HCT116 (cell line): ENCODE results near the gene TSPAN14. TPM values are rescaled to one million over a fixed set of nuclear protein-coding genes. Genes with fewer than 3 reads are reported as not detected.
A peak's percentile ranks its signal among the peaks of the same experiment; 100 is the strongest.

Experiments used
- ATAC-seq: fragments of 200-7000 bp; cut with Tn5 transposase; 2 replicates; pipeline ENCODE4 v1.9.1; 2020; ENCODE audit warnings: mild to moderate bottlenecking, moderate library complexity
- BruUV-seq: library from RNA; stranded (reverse); fragments of 400-500 nt; replicated peaks from 2 replicates; lab custom pipeline; 2021; lab: Mats Ljungman, UMichigan
- CTCF ChIA-PET: fragments of 300-600 bp; sonication (Branson Sonifier 250); formaldehyde crosslinking; loops from one replicate; lab custom pipeline; 2021; ENCODE audit warnings: antibody characterized with exemption; lab: Charles Lee
- POLR2A ChIA-PET: fragments of 300-600, 350-600 bp; sonication (Branson Sonifier 250); formaldehyde crosslinking; loops from one replicate; lab custom pipeline; 2021; ENCODE audit warnings: antibody characterized with exemption; lab: Charles Lee
- RAD21 ChIA-PET, 2 experiments: fragments of 300-600 bp; sonication (Branson Sonifier 250); formaldehyde crosslinking; loops; one replicate each; lab custom pipeline; 2023; ENCODE audit warnings: low total read pairs in 2 of 2; ENCODE audit not compliant: uncharacterized antibody in 2 of 2, unreplicated experiment in 2 of 2, low non-redundant PET in 1 of 2; lab: Charles Lee
- DNase-seq: peaks from one replicate; pipeline ENCODE4 v3.0.0-alpha.2; 2010; ENCODE audit warnings: low read depth, low spot score
- H2AFZ ChIP-seq: fragments of 200-600 bp; shearing (Covaris generic), sonication (generic); 2 replicates; pipeline ENCODE4 v1.6.1; 2017; ENCODE audit warnings: low read depth, mixed run types, mixed read lengths, antibody characterized with exemption, low read length; ENCODE audit not compliant: poor library complexity, severe bottlenecking
- H3K27ac ChIP-seq: 2 replicates; pipeline ENCODE4 v1.5.1; 2012; ENCODE audit warnings: low read depth, low read length
- H3K27me3 ChIP-seq: fragments of 200-600 bp; sonication (generic); 2 replicates; pipeline ENCODE4 v1.6.1; 2016; ENCODE audit warnings: mixed run types, low read length, mixed read lengths; ENCODE audit not compliant: insufficient read depth
- H3K36me3 ChIP-seq, 2 experiments: fragments of 200-500 bp in 1 of 2; fragments of 200-600 bp in 1 of 2; sonication (Bioruptor generic) in 1 of 2; sonication (generic) in 1 of 2; 2 replicates each; pipeline versions ENCODE4 v1.5.1 to v1.6.1; 2014 to 2016; ENCODE audit warnings: low read length in 2 of 2, inconsistent platforms in 1 of 2, mixed read lengths in 1 of 2, mixed run types in 1 of 2; ENCODE audit not compliant: insufficient read depth in 2 of 2, control insufficient read depth in 1 of 2
- H3K4me1 ChIP-seq, 2 experiments: fragments of 200-600 bp in 1 of 2; sonication (generic) in 1 of 2; 2 replicates each; pipeline versions ENCODE4 v1.5.1 to v1.6.1; 2012 to 2017; ENCODE audit warnings: low read length in 2 of 2, inconsistent platforms in 1 of 2, mild to moderate bottlenecking in 1 of 2, mixed read lengths in 1 of 2, mixed run types in 1 of 2, moderate library complexity in 1 of 2; ENCODE audit not compliant: insufficient read depth in 2 of 2, control insufficient read depth in 1 of 2
- H3K4me2 ChIP-seq: fragments of 200-600 bp; sonication (generic); 2 replicates; pipeline ENCODE4 v1.6.1; 2017; ENCODE audit warnings: mixed run types, low read length, mixed read lengths
- H3K4me3 ChIP-seq, 2 experiments: fragments of 200-600 bp in 1 of 2; sonication (generic) in 1 of 2; replicated peaks in 1 of 2; 2 replicates each; pipeline ENCODE4 v1.5.1; 2011 to 2016; ENCODE audit warnings: low read length in 2 of 2, control low read depth in 1 of 2, low read depth in 1 of 2, mild to moderate bottlenecking in 1 of 2, mixed read lengths in 1 of 2, mixed run types in 1 of 2
- H3K79me2 ChIP-seq: fragments of 200-600 bp; sonication (generic); 2 replicates; pipeline ENCODE4 v1.6.1; 2017; ENCODE audit warnings: mild to moderate bottlenecking, mixed run types, low read length, moderate library complexity, mixed read lengths; ENCODE audit not compliant: insufficient read depth
- H3K9ac ChIP-seq: fragments of 200-600 bp; sonication (generic); 2 replicates; pipeline ENCODE4 v1.6.1; 2016; ENCODE audit warnings: low read length, mixed read lengths
- H3K9me2 ChIP-seq: fragments of 200-600 bp; sonication (generic), shearing (Covaris generic); 2 replicates; pipeline ENCODE4 v1.6.1; 2017; ENCODE audit warnings: mixed run types, mild to moderate bottlenecking, moderate library complexity; ENCODE audit not compliant: insufficient read depth
- H3K9me3 ChIP-seq, 2 experiments: fragments of 200-500 bp in 1 of 2; fragments of 200-600 bp in 1 of 2; sonication (Bioruptor generic) in 1 of 2; sonication (generic) in 1 of 2; 2 replicates each; pipeline ENCODE4 v1.6.1; 2014 to 2017; ENCODE audit warnings: low read length in 2 of 2, mixed read lengths in 2 of 2, inconsistent platforms in 1 of 2, low read depth in 1 of 2, mild to moderate bottlenecking in 1 of 2, mixed run types in 1 of 2, moderate library complexity in 1 of 2; ENCODE audit not compliant: control insufficient read depth in 1 of 2, insufficient read depth in 1 of 2
- H4K20me1 ChIP-seq: fragments of 200-600 bp; sonication (generic), shearing (Covaris generic); 2 replicates; pipeline ENCODE4 v1.6.1; 2017; ENCODE audit warnings: mixed run types, mild to moderate bottlenecking, moderate library complexity; ENCODE audit not compliant: insufficient read depth
- CBX3 ChIP-seq: IDR thresholded peaks from 2 replicates; pipeline ENCODE4 v1.6.1; 2012; ENCODE audit warnings: low read depth
- CTCF ChIP-seq, 3 experiments: fragments of 200-600 bp in 1 of 3; sonication (generic) in 1 of 3; IDR thresholded peaks in 2 of 3; conservative IDR thresholded peaks in 1 of 3; 2 replicates each; pipeline ENCODE4 v1.5.1; 2012 to 2017; ENCODE audit warnings: low read depth in 2 of 3, low read length in 2 of 3, antibody characterized with exemption in 1 of 3, borderline replicate concordance in 1 of 3, control low read depth in 1 of 3, mild to moderate bottlenecking in 1 of 3, mixed read lengths in 1 of 3, mixed run types in 1 of 3, moderate library complexity in 1 of 3; ENCODE audit not compliant: insufficient read depth in 1 of 3
- EZH2phosphoT487 ChIP-seq: fragments of 200-600 bp; IDR thresholded peaks from 2 replicates; pipeline ENCODE4 v1.6.1; 2018; ENCODE audit warnings: antibody characterized with exemption, borderline replicate concordance
- JUND ChIP-seq: IDR thresholded peaks from 2 replicates; pipeline ENCODE4 v1.6.1; 2012
- RAD21 ChIP-seq: IDR thresholded peaks from 2 replicates; pipeline ENCODE4 v1.6.1; 2012; ENCODE audit warnings: low read depth, mild to moderate bottlenecking
- TCF7L2 ChIP-seq: IDR thresholded peaks from 2 replicates; pipeline ENCODE4 v1.7.0; 2011; ENCODE audit warnings: borderline replicate concordance, inconsistent platforms; ENCODE audit not compliant: insufficient read depth, insufficient read length; ENCODE audit errors: extremely low read depth
- ZBTB33 ChIP-seq: IDR thresholded peaks from 2 replicates; pipeline ENCODE4 v1.6.1; 2011; ENCODE audit warnings: mild to moderate bottlenecking, low read length, moderate library complexity; ENCODE audit not compliant: insufficient replicate concordance; ENCODE audit errors: extremely low read depth
- ZNF274 ChIP-seq: fragments of 200-500 bp; sonication (Bioruptor generic); IDR thresholded peaks from 2 replicates; pipeline ENCODE4 v1.6.1; 2014; ENCODE audit warnings: mild to moderate bottlenecking, low read depth, low read length, inconsistent platforms
- intact Hi-C: fragments of 100-400 bp; cut with micrococcal nuclease; formaldehyde crosslinking; loops from 2 replicates; pipeline ENCODE4 v1.10.0; 2022
- total RNA-seq: library from RNA; stranded (reverse); gene quantifications from one replicate; pipeline ENCODE4 v1.2.1, GENCODE V29; 2021; ENCODE audit not compliant: unreplicated experiment

TSPAN14 gene
- total RNA-seq, 1 experiment from 2014 or later, result 86.8 TPM

- Histone ChIP-seq H3K27me3 (no peaks in the 10 kb centered on the region), H3K27ac (no peak overlapping the region)
- ATAC-seq, result no peak
- intact Hi-C loops, result loop anchor here (2.0 to 10.0 kb wide), 3 partner anchors 85 to 275 kb away; no protein-coding TSS in a partner anchor
- RAD21 ChIA-PET, result no interaction called here
- TF ChIP-seq EZH2phosphoT487, result no peak
- TF ChIP-seq ZNF274, result no peak
- no peak for TF ChIP-seq JUND
- TF ChIP-seq CBX3, result no peak
- TF ChIP-seq ZBTB33, result no peak
- no peak for TF ChIP-seq TCF7L2
- TF ChIP-seq, all 23 proteins: peak for 0
- H3K36me3 ChIP-seq, result no peaks in the 10 kb centered on the region
- H4K20me1 ChIP-seq, result no peaks in the 10 kb centered on the region
- H3K4me1 ChIP-seq, result peaks cover 0 to 4% of the 10 kb centered on the region in 2 experiments; a peak in 1 of 4 replicates
- H3K79me2 ChIP-seq, result no peaks in the 10 kb centered on the region
- no peak for DNase-seq
- no TSS peak for BruUV-seq
- CTCF ChIA-PET, result no interaction called here
- no peaks in the 10 kb centered on the region for H3K9me3 ChIP-seq
- H3K9me2 ChIP-seq, result no peaks in the 10 kb centered on the region
- no peak overlapping the region for H3K4me3 ChIP-seq
- POLR2A ChIA-PET, result no interaction called here
- no peak overlapping the region for H3K9ac ChIP-seq
- no peak overlapping the region for H2AFZ ChIP-seq
- no peak overlapping the region for H3K4me2 ChIP-seq
These were observed 75.5 kb downstream of the TSPAN14 start for GRCh38 chr10:80529604-80530003.

- Histone ChIP-seq H3K4me3 (no peak overlapping the region), H3K9me2 (no peaks in the 10 kb centered on the region), H3K9me3 (no peaks in the 10 kb centered on the region), H3K36me3 (no peaks in the 10 kb centered on the region), H4K20me1 (no peaks in the 10 kb centered on the region), H3K79me2 (no peaks in the 10 kb centered on the region), H3K4me2 (no peak overlapping the region), H3K9ac (no peak overlapping the region), H3K27ac (no peak overlapping the region), H3K4me1 (peaks cover 0 to 4% of the 10 kb centered on the region in 2 experiments; a peak in 1 of 4 replicates), H3K27me3 (no peaks in the 10 kb centered on the region), H2AFZ (no peak overlapping the region)
- peak; percentile 27 for DNase-seq
- peak; percentile 91 for ATAC-seq
- ChIA-PET RAD21 (no interaction called here), POLR2A (no interaction called here), CTCF (interaction anchor here (1.5 kb wide), 1 partner anchor 25 kb away, joined by 5 read pairs; no protein-coding TSS in a partner anchor)
- no TSS peak for BruUV-seq
- TF ChIP-seq CTCF (IDR thresholded peaks at IDR 0.05 in 2 of 3, conservative IDR thresholded peaks at IDR 0.05 in 1 of 3; ENCODE audit: borderline replicate concordance in 1 of 3, insufficient read depth in 1 of 3, low read depth in 2 of 3, low read length in 2 of 3) (peak; percentile 46 to 68 (median 50); a peak in 5 of 6 replicates), ZBTB33 (no peak), RAD21 (peak; percentile 80)
- intact Hi-C loops, result loop anchor here (2.0 to 10.0 kb wide), 3 partner anchors 85 to 275 kb away; no protein-coding TSS in a partner anchor
These were observed 76.1 kb downstream of the TSPAN14 start for GRCh38 chr10:80530251-80530650.
